Mucosa of stomach (tissue), 1 donor: ENCODE results near the gene YRDC.
A peak's percentile ranks its signal among the peaks of the same experiment; 100 is the strongest.
"Not testable (repeated sequence)": the region's sequence is repeated elsewhere in the genome, so short reads cannot be mapped to it uniquely, and the experiment has no call there.

Experiments used
- H3K27me3 ChIP-seq: one replicate; pipeline ENCODE4 v1.7.0; 2013; ENCODE audit warnings: mild to moderate bottlenecking, low read length; ENCODE audit not compliant: control insufficient read depth, insufficient read depth
- H3K36me3 ChIP-seq: one replicate; pipeline ENCODE4 v1.7.0; 2013; ENCODE audit warnings: low read length; ENCODE audit not compliant: control insufficient read depth, insufficient read depth
- H3K4me1 ChIP-seq: one replicate; pipeline ENCODE4 v1.7.0; 2013; ENCODE audit warnings: mild to moderate bottlenecking, low read length; ENCODE audit not compliant: control insufficient read depth, insufficient read depth
- H3K4me3 ChIP-seq: one replicate; pipeline ENCODE4 v1.7.0; 2013; ENCODE audit warnings: low read length
- H3K9ac ChIP-seq: one replicate; pipeline ENCODE4 v1.7.0; 2013; ENCODE audit warnings: mild to moderate bottlenecking, low read length, moderate library complexity
- H3K9me3 ChIP-seq: one replicate; pipeline ENCODE4 v1.7.0; 2013; ENCODE audit warnings: mild to moderate bottlenecking, low read length, moderate library complexity; ENCODE audit not compliant: control insufficient read depth
- donor health status: Pancreatic carcinoma.

The YRDC gene

DNA sequence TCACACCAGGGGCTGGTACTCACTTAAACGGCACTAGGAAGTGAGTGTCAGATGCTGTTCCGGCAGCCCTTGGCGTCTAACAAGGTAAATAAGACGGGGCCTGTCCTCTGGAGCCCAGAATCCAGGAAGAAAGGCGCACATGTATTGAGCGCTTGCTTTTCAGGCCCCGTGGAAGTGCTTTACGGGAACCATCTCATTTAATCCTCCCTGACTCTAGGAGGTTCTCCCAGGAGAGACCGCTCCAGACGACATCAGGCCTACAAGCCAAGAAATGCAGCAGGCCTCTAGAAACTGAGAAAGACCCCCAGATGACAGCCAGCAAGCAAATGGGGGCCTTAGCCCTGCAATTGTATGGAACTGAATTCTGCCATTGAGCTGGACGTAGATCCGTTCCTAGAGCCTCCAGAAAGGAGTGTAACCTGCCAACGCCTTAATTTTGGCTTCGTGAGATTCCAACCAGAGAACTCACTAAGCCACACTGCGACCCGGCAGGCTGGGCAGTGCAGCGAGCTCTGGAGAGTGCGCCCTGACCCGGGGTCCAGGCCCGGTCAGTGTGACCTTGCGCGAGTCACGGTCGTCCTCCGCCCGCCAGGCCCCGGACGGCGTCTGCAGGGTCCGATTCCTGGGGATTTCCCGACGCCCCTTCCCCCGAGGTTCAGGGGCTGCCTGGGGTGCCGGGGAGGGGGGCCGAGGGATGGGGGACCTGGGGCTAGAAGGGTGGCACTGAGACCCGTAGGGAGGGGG is 14.9 kb downstream of the YRDC start:
- no peaks in the 10 kb centered on the region for H3K36me3 ChIP-seq
- peaks cover 12% of the 10 kb centered on the region for H3K4me1 ChIP-seq
- H3K9ac ChIP-seq, result no peak overlapping the region
- no peaks in the 10 kb centered on the region for H3K9me3 ChIP-seq
- no peak overlapping the region for H3K4me3 ChIP-seq
- H3K27me3 ChIP-seq, result peaks cover 5% of the 10 kb centered on the region

DNA sequence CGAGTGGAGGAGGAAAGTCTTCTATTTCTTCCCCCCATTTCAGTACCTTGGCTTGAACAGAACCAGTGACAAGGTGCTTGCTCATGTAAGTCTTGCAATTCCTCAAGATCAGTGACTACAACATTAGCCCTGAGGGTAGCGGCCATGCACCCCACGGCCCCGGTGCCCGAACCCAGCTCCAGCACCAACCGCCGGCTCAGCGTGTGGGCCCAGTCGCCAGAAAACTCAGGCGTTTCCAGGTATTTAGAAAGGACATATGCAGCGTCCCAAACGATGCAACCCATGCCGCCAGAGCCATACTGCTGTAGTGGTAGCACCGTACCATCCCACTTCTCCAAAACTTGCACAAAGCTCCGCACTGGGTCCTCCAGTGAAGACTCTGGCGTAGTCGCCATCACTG is 25.5 kb downstream of the YRDC start:
- H3K27me3 ChIP-seq, result no peaks in the 10 kb centered on the region
- no peaks in the 10 kb centered on the region for H3K36me3 ChIP-seq
- peaks cover 5% of the 10 kb centered on the region for H3K4me1 ChIP-seq
- H3K4me3 ChIP-seq, result no peak overlapping the region
- H3K9me3 ChIP-seq, result no peaks in the 10 kb centered on the region
- H3K9ac ChIP-seq, result no peak overlapping the region

DNA sequence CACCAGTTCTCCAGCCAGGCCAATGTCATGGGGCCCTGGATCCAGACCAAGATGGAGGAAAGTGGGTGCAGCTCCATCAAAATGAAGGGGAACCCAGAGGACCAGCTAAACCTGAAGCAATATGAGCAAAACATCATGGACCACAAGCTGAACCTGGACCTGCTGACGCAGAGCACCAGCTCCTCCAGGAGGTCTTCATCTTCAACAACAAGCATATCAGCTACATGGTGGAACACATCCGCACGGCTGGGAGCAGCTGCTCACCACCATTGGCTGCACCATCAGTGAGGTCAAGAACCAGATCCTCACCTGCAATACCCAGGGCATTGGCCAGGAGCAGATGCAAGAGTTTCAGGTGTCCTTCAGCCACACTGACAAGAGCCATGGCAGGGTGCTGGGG is 29.4 kb downstream of the YRDC start:
- Histone ChIP-seq H3K4me3 (no peak overlapping the region), H3K9ac (no peak overlapping the region), H3K4me1 (peaks cover 5% of the 10 kb centered on the region), H3K9me3 (no peaks in the 10 kb centered on the region), H3K36me3 (no peaks in the 10 kb centered on the region), H3K27me3 (no peaks in the 10 kb centered on the region)

DNA sequence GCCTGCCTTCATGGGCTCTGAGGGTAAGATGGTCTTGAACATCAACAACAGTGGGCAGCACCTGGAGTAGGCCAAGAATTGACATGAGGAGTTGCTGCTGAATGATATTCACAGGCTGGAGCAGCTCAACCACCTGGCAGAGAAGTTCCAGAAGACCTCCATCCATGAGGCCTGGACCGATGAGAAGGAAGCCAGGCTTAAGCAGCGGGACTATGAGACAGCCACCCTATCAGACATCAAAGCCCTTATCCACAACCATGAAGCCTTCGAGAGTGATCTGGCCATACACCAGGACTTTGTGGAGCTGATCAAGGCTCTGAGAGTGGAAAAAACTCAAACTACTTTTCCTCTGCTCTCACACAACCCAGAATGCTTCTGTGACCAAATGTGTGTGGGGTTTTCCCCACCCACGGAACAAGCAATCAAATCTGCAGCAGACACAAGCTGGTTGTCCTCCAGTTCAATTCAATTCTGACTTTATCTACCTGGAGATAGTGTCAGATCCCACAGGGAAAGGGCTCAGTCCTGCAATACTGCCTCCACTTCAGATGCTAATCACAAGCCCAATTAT is 31.0 kb downstream of the YRDC start:
- no peak overlapping the region for H3K4me3 ChIP-seq
- no peaks in the 10 kb centered on the region for H3K9me3 ChIP-seq
- no peaks in the 10 kb centered on the region for H3K27me3 ChIP-seq
- H3K36me3 ChIP-seq, result no peaks in the 10 kb centered on the region
- H3K4me1 ChIP-seq, result peaks cover 5% of the 10 kb centered on the region
- H3K9ac ChIP-seq, result no peak overlapping the region

DNA sequence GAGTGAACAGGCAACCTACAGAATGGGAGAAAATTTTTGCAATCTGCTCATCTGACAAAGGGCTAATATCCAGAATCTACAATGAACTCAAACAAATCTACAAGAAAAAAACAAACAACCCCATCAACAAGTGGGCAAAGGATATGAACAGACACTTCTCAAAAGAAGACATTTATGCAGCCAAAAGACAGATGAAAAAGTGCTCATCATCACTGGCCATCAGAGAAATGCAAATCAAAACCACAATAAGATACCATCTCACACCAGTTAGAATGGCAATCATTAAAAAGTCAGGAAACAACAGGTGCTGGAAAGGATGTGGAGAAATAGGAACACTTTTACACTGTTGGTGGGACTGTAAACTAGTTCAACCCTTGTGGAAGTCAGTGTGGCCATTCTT is 36.6 kb downstream of the YRDC start:
- not testable (repeated sequence) for H3K36me3 ChIP-seq, H3K9me3 ChIP-seq

DNA sequence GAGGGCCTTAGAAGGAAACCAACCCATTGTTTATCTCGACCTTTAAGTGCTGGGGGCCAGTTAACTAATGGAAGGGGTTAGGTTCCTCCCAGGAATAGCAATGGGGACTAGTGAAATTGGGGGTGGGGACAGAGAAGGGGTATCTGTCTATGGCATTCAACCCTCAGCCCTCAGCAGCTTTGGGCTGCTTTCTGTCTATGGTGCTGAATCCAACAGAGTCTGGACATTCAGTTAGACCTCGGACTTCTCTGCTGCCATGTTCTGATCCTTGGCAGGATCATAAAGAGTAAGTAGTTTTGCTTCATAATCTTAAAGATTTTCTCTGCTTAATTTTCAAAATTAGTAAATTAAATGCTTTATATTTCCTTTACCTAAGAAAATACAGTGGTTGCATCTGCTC is 40.5 kb downstream of the YRDC start:
- H3K27me3 ChIP-seq, result peaks cover 53% of the 10 kb centered on the region
- no peak overlapping the region for H3K9ac ChIP-seq
- H3K36me3 ChIP-seq, result no peaks in the 10 kb centered on the region
- H3K9me3 ChIP-seq, result no peaks in the 10 kb centered on the region
- no peak overlapping the region for H3K4me3 ChIP-seq
- H3K4me1 ChIP-seq, result peaks cover 6% of the 10 kb centered on the region

More for the DNA sequence above, 36.6 kb downstream of the YRDC start:
- not testable (repeated sequence) for H3K4me1 ChIP-seq, H3K9ac ChIP-seq, H3K4me3 ChIP-seq
- H3K27me3 ChIP-seq, result peaks cover 13% of the 10 kb centered on the region

DNA sequence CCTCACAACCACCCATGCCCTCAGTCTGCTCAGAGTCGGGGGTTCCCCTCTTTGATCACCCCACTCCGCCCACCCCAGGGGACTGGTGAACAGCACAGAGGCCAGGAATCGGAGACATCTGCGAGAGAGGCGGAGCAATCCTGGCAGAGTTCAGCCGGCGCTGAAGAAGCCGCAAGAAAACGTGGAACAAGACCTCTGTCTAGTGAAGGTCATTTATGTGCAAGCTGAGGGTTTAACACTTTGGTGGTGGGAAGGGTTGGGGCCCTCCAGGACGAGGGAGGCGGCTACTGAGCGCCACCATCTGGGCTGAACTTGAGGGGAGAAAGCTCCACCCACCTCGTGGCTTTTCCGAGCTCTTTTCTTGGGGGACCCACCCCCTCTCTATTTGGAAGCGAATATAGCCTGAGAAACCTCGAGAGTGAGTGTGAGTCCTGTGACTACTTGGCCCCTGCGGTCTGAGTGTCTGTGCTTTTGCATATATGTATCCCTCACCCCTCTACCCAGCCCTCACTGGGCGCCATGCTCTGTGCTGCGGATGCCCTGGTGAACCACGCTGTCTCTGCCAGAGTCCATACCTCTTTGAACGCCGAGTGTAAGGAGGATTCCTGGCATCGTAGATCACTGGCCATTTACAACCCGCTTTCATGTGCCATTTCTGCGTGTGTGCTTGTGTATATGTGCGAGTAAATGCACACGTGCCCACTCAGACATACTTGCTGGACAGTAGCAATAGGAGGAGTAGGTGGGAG is 41.9 kb downstream of the YRDC start:
- peak overlapping the region; percentile 14 for H3K4me3 ChIP-seq
- H3K9ac ChIP-seq, result no peak overlapping the region
- H3K36me3 ChIP-seq, result no peaks in the 10 kb centered on the region
- peaks cover 60% of the 10 kb centered on the region for H3K27me3 ChIP-seq
- peaks cover 6% of the 10 kb centered on the region for H3K4me1 ChIP-seq
- no peaks in the 10 kb centered on the region for H3K9me3 ChIP-seq

DNA sequence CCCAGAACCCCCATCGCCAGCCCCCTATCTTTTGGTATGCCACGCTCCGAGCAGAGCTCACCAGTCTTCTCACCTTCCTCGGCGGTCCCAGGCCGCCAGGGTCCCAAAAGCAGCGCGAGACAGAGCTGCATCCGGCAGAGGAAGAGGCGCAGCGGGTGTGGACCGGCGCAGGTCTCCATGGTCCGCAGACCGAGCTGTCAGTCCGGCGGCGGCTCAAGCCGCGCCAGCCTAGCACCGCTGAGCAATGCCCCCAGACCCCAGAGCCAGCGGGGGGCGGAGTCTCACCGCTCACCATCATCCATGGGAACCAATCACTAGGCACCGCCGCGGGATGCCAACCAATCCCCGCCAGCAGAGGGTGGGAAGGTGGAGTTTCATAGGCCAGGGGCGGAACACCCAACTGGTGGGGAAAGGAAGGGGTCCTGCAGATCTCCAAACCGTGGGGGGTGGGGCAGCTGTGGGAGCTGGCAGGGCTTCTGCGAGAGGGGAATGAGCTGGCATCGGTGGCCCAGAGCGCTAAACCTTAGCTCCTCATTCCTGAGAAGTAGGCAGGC is 43.0 kb downstream of the YRDC start, which contains the start of gene EPHA10:
Gene EPHA10 (minus strand): TSS at position 233 of the 554 bp plus-strand sequence. CDS start 54 bp downstream, at position 179.
- no peak within 1 kb of the TSS for H3K9ac ChIP-seq
- peak within 1 kb of the TSS; percentile 14 for H3K4me3 ChIP-seq
- no peaks in the 10 kb centered on the region for H3K9me3 ChIP-seq
- H3K27me3 ChIP-seq, result peaks cover 63% of the 10 kb centered on the region
- no peaks in the 10 kb centered on the region for H3K36me3 ChIP-seq
- H3K4me1 ChIP-seq, result peaks cover 6% of the 10 kb centered on the region

DNA sequence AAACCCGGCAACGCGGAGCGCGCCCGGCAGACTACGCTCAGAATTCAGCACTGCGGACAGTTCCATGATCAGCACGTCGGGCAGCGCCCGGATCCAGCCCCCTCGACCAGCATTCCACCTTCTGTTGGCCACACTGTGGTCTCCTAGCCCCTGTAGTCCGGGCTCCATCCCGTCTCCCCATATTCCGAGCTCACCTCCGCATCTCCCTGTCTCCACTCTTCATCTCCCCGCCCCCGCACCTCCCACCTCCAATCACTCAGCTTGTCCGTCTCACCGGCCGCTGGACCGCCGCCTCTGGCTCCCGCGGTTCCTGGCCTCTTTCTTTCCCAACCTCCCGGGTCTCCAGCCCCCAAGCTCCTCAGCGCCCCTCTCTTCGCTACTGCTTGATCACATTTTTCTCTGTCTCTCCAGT is 43.6 kb downstream of the YRDC start:
- Histone ChIP-seq H3K4me3 (no peak overlapping the region), H3K9ac (no peak overlapping the region), H3K27me3 (peaks cover 66% of the 10 kb centered on the region), H3K4me1 (peaks cover 6% of the 10 kb centered on the region), H3K36me3 (no peaks in the 10 kb centered on the region), H3K9me3 (no peaks in the 10 kb centered on the region)

DNA sequence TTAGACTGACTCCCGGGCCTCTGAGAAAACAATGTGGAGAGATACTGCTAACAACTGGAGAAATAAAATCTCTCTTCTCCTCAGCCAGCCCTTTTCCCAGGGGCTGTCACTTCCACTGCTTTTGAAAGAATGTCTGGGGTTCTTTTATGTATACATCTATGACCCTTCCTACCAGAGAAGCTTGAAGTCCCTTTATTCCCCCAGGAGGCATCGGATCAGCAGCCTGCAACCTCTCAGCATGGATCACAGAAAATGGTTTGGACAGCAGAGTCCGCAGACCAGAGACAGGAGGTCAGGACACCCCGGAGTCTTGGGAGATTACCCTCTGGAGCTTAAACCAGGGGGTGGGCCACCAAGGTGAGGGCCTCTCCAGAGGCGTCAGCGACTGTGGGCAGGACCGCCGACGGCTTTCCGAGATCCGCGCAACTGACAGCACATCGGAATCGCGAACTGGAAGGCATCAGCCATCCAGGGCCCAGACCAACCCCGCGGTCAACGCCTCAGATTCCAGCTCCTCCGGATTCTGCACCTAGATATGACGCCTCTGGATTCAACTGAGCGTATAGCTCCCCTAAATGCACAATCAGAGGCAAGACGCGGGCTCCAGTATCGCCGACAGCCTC is 44.1 kb downstream of the YRDC start:
- H3K36me3 ChIP-seq, result no peaks in the 10 kb centered on the region
- H3K9me3 ChIP-seq, result no peaks in the 10 kb centered on the region
- H3K9ac ChIP-seq, result no peak overlapping the region
- H3K4me1 ChIP-seq, result peaks cover 6% of the 10 kb centered on the region
- H3K4me3 ChIP-seq, result no peak overlapping the region
- peaks cover 69% of the 10 kb centered on the region for H3K27me3 ChIP-seq

DNA sequence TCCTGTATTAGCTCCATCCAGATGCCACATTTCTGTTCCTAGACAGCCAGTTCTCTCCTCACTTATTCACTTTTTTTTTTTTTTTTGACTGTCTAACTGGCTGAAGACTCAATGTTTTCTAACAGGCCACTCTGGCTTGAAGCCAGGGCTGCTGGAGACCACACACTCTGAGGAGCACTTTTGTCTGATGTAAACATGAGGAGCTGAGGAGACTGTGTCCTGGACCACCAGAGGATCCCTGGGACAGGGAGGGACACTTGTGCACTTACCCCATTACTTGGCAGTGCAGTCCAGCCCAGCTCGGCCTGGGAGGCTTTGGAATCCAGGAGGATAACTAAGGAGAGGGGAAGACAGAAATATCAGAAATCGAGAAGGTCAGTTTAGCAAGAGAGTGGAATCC is 45.5 kb downstream of the YRDC start:
- Histone ChIP-seq H3K36me3 (no peaks in the 10 kb centered on the region), H3K27me3 (peaks cover 65% of the 10 kb centered on the region), H3K4me1 (peaks cover 6% of the 10 kb centered on the region), H3K4me3 (no peak overlapping the region), H3K9me3 (no peaks in the 10 kb centered on the region), H3K9ac (no peak overlapping the region)
